NB4 (cell line): ENCODE measurements around the gene LRRC28.

Experiments used
- CTCF ChIP-seq: IDR thresholded peaks from one replicate; pipeline ENCODE4 v1.5.1; 2012; ENCODE audit warnings: low read depth, low read length
- POLR2A ChIP-seq: IDR thresholded peaks from 2 replicates; pipeline ENCODE4 v1.6.1; 2011; ENCODE audit warnings: mild to moderate bottlenecking; ENCODE audit not compliant: insufficient read length; ENCODE audit errors: extremely low read depth

GRCh38 chr15:99312794-99313193 is 61.5 kb downstream of the LRRC28 start:
- TF ChIP-seq POLR2A: no peak
- TF ChIP-seq CTCF: no peak
